ENCODE measurements around the gene GRM8.

The GRM8 gene

GRCh38 chr7:126805351-126805750 is 447.4 kb downstream of the GRM8 start:
- DNase-seq (ENCODE audit: low read depth): no peak

GRCh38 chr7:126804604-126805003 is 448.1 kb downstream of the GRM8 start:
- no peak for DNase-seq (ENCODE audit: low read depth)

DNA sequence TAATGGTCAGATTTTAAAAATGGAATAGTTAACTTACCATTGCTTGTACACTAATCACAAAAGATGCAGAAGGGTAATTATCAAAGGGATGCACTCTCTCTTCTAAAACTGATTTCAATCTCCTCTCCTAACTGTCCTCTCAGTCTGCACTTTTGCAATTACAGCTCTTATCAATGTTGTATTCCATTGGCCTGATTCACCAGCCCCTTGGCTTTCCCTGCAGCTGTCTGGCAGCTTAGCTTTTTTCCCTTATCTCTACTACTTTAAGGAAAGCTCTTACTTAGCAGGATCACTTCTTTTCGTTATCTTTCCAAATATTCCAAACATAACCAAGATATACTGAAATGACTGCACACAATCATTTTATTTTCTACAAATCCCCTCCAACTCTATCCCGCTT is 448.8 kb downstream of the GRM8 start:
- no peak for DNase-seq (ENCODE audit: low read depth)

GRCh38 chr7:126803060-126803665 is 449.6 kb downstream of the GRM8 start:
- DNase-seq (ENCODE audit: low read depth): no peak

DNA sequence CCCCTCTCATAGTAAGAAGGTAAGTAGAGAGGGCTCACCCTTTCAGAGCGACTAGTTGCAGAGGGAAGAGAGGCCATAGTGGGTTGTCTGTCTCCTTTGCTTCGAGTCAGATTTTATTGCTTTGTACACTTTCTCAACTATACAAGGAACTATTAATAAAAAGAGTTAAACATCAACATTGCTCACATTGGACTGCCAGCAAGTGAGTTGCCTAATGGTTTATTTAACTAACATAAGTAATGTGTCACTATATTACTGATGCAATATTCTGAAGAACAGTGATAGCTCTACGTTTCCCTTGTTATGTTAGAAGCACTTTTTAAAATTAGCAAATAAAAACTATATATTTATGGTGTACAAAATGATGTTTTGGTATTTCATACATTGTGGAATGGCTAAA is 451.0 kb downstream of the GRM8 start:
- DNase-seq (ENCODE audit: low read depth): no peak

DNA sequence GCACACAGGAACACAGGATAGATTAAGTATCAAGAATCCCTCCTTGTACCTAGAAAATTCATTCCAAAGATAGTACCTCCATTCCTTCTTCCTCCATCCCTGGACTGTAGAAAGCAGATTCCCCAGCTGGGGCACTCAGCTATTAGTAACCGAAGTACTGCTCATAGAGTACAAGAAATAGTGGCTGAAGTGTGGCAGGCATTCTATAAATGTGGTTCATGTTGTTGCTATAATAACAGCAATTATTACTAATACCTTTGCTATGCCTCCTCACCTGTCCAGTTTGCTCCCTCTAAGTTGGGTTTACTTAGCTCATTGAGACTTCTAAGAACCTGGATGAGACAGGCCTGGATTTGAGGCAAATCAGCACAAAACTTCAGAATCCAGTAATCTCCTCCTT is 453.2 kb downstream of the GRM8 start:
- no peak for DNase-seq (ENCODE audit: low read depth)

DNA sequence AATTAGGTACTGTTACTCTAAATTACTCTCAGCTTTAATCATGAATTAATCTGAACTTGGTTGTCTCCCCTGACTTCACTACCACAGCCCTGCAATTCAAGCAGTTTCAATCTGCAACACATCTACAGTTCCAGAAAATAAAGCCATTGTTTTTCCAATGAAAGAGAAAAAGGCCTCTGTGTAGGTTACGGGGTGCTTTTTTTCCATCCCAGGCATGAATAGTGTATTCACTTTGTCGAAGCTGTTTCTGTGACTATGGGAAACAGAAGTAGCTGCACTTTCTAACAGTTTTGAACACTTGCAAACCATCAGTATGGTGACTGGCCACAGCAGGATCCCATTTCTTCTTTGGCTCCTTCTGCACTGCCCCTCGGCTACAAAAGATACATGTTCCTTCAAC is 460.2 kb downstream of the GRM8 start:
- no peak for DNase-seq (ENCODE audit: low read depth)

DNA sequence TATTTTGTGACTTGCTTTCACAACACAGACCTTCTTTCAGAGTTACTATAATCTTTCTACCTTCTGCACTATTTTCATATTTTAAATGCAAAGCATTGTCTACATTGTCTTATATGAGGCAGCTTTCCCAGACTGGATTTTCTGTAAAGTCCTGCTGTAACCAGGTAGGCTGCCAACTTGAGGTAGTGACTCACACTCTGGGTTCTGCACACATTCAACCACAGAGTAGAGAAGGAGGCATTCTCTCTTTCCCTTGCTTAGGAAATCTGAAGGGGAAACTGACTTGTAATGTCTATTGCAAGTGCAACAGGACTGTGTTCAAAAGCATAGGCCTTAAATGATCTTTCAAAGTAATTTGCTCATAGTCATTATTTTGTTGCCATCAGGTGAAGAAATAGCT is 461.4 kb downstream of the GRM8 start:
- DNase-seq (ENCODE audit: low read depth): no peak

GRCh38 chr7:126790763-126791162 is 462.0 kb downstream of the GRM8 start:
- DNase-seq (ENCODE audit: low read depth): no peak

GRCh38 chr7:126783613-126784012 is 469.1 kb downstream of the GRM8 start:
- DNase-seq (ENCODE audit: low read depth): no peak

DNA sequence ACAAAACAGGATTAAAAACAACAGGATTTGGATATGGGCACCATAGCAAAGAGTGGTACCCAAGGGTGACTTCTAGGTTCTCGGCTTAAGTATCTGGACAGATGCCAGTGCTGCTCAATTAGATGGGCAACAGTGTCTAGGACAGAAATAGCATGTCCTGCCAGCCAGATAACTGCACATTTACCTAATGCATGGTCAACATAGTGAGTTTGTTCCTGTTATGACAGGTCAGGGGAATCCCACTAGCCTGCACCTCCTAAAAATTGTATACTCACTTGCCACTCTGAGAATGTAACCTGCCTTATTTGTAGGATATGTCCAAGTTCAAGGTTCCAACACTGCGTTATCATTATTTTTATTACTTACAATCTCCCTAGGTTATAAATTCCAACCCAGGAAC is 471.7 kb downstream of the GRM8 start:
- DNase-seq (ENCODE audit: low read depth): no peak

- no peak for DNase-seq (ENCODE audit: low read depth)
Observed at GRCh38 chr7:126778101-126778500, 474.6 kb downstream of the GRM8 start.

GRCh38 chr7:126776498-126776897 is 476.2 kb downstream of the GRM8 start:
- DNase-seq (ENCODE audit: low read depth): no peak

DNA sequence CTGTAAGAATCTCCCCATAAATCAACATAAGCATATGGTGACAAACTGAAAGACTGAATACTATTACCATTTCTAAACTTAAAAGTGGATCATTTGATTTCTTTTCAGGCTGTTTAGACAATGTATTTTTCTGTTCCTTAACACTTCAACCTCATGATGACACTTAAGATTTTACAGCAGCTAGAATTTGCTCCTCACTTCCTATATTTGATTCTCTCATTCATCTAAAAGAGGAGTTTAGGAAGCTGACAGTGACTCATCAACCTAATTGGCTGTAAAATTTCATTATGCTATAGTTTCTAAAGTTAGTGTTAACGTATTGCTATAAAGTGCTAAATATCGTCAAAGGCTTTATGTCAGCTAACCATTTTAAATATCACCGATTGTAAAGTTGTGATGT is 478.7 kb downstream of the GRM8 start:
- no peak for DNase-seq (ENCODE audit: low read depth)

GRCh38 chr7:126768836-126769235 is 483.9 kb downstream of the GRM8 start:
- no peak for DNase-seq (ENCODE audit: low read depth)

GRCh38 chr7:126760914-126761577 is 491.7 kb downstream of the GRM8 start:
- DNase-seq (ENCODE audit: low read depth): no peak

DNA sequence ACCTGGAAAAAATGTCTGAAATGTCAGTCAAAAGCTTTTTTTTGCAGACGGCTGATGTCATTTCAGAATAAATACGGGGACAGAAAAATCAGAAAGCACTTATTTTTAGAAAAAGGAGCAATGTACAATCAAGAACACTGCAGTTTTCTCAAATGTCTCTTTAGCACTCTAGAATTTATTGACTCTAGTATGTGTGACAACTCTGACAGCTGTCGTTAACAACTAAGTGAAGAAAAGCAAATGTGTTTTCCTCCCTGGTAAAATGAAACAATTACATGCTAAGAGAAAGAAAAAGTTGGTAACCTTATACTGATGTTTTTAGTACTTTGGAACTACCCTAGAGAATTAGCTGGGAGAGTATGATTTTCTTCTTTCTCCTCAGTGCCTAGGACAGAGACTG is 497.4 kb downstream of the GRM8 start:
- DNase-seq (ENCODE audit: low read depth): no peak

- no peak for DNase-seq (ENCODE audit: low read depth)
Observed at GRCh38 chr7:126750207-126750911, 502.4 kb downstream of the GRM8 start.

GRCh38 chr7:126728967-126729366 is 523.8 kb downstream of the GRM8 start:
- DNase-seq (ENCODE audit: low read depth): no peak

DNA sequence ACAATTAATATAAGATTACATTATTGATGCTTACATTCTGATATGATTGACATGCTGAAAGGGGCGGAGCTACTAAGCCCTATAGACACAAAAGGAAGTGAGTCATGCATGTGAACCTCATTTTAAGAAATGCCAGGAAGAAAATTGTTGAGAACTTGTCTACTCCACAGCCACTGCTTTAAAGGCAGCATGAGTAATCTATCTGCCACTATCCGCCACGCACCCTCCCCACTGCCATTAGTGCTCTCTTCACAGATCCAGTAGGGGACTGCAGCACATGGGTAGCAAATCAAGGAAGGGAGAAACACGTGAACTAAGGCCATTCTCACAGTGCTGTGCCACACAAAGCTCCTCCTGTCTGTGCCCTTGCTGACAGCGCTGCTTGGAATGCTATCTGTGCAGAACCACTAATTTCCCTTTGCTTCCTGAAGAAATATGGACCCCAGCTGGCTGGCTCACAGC is 524.8 kb downstream of the GRM8 start:
- DNase-seq (ENCODE audit: low read depth): no peak

GRCh38 chr7:126723966-126724544 is 528.7 kb downstream of the GRM8 start:
- DNase-seq (ENCODE audit: low read depth): no peak

GRCh38 chr7:126720232-126720631 is 532.5 kb downstream of the GRM8 start:
- no peak for DNase-seq (ENCODE audit: low read depth)

DNA sequence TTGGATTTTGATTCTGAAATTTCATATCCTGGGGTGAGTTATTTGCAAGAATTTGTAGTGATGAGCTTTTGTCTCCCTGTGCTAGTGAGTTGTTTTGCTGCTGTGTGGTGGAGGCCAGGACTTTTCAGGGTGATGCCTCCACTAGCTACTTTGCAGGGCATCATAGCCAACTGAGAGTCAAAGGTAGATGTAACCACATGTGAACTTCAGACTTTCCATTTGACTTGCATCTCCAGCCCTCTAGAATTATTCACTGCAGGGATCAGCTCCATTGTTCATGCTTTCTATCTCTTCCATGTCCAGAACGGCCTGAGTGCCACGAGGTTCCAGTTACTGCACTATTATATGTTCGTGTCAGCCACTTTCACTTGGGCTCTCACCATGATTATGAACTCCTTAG is 534.3 kb downstream of the GRM8 start:
- no peak for DNase-seq (ENCODE audit: low read depth)

Data from activated T-cell treated with anti-CD3 and anti-CD28 coated beads for 48 hours (primary cell).